Small intestine (tissue), 7 donors: Measurements from ENCODE around the gene SLCO2B1. TPM values are rescaled to one million over a fixed set of nuclear protein-coding genes. Genes with fewer than 3 reads are reported as not detected.

Source experiments
- DNase-seq, 2 donors: peaks; one replicate each; pipeline versions ENCODE4 v3.0.0 to v3.0.0-alpha.2; 2013
- FAIRE-seq: peaks from 2 replicates; lab custom pipeline; 2012; peaks lifted over from hg19 to GRCh38; lab: Jason Lieb, UNC
- H3K27ac ChIP-seq, 3 donors: one replicate each; pipeline ENCODE4 v1.5.1; 2013; ENCODE audit warnings: low read length in 2 of 3, mild to moderate bottlenecking in 2 of 3, control low read depth in 1 of 3, inconsistent platforms in 1 of 3, low read depth in 1 of 3, moderate library complexity in 1 of 3
- H3K27me3 ChIP-seq, 3 donors: one replicate each; pipeline ENCODE4 v1.6.1; 2013; ENCODE audit warnings: low read length in 3 of 3, inconsistent platforms in 1 of 3; ENCODE audit not compliant: control insufficient read depth in 3 of 3, insufficient read depth in 3 of 3
- H3K36me3 ChIP-seq, 3 donors: one replicate each; pipeline ENCODE4 v1.6.1; 2013; ENCODE audit warnings: low read length in 3 of 3, inconsistent platforms in 1 of 3, low read depth in 1 of 3, mild to moderate bottlenecking in 1 of 3, moderate library complexity in 1 of 3; ENCODE audit not compliant: control insufficient read depth in 3 of 3, insufficient read depth in 2 of 3
- H3K4me1 ChIP-seq, 3 donors: one replicate each; pipeline ENCODE4 v1.6.1; 2013; ENCODE audit warnings: low read length in 2 of 3, inconsistent platforms in 1 of 3, low read depth in 1 of 3, mild to moderate bottlenecking in 1 of 3, moderate library complexity in 1 of 3; ENCODE audit not compliant: control insufficient read depth in 3 of 3, insufficient read depth in 2 of 3
- H3K4me3 ChIP-seq, 3 donors: one replicate each; pipeline ENCODE4 v1.5.1; 2013; ENCODE audit warnings: low read length in 3 of 3, control low read depth in 1 of 3, inconsistent platforms in 1 of 3, low read depth in 1 of 3, mild to moderate bottlenecking in 1 of 3, moderate library complexity in 1 of 3
- H3K9me3 ChIP-seq, 2 donors: one replicate each; pipeline ENCODE4 v1.6.1; 2013; ENCODE audit warnings: low read depth in 1 of 2, low read length in 1 of 2; ENCODE audit not compliant: control insufficient read depth in 2 of 2, insufficient read depth in 1 of 2
- WGBS, 3 donors: extraction: QIAGEN DNeasy Blood & Tissue Kit; methylation state at CpG; one replicate each; pipeline ENCODE4 v1.1.7; 2013; 5-methylcytosine and 5-hydroxymethylcytosine counted together
- polyA plus RNA-seq, 4 donors: library from polyadenylated mRNA; stranded (reverse) in 3 of 4; unstranded in 1 of 4; fragments of 200-250 nt in 3 of 4; fragments of 120-200 nt in 1 of 4; gene quantifications; one replicate each; pipeline versions ENCODE4 v1.2.1 to v1.2.3, GENCODE V29; 2013
- donor health status: healthy with polysubstance abuse.
- donor health status: control.
- donor health status: control.
- donor health status: Bipolar disorder and iron deficiency.
- donor health status: healthy.

The SLCO2B1 gene
- polyA plus RNA-seq, 4 donors: 10.3 to 141 (median 30.6) TPM

- no peak overlapping the region for H3K4me3 ChIP-seq
- 72 to 76% (median 74%) methylated on average over 7 of the region's 7 CpGs for WGBS, 3 donors
- H3K36me3 ChIP-seq: peaks cover 0 to 95% (median 7%) of the 10 kb centered on the region in 3 donors
- DNase-seq: no peak
- H3K9me3 ChIP-seq: no peaks in the 10 kb centered on the region
- peaks cover 0 to 3% (median 0%) of the 10 kb centered on the region in 3 donors for H3K4me1 ChIP-seq
- no peaks in the 10 kb centered on the region for H3K27me3 ChIP-seq
- H3K27ac ChIP-seq: no peak overlapping the region
- no peak for FAIRE-seq
Observed at GRCh38 chr11:75195167-75195962, 44.5 kb downstream of the SLCO2B1 start.

- WGBS, 3 donors: 74 to 86% (median 81%) methylated on average over 8 of the region's 8 CpGs
- H3K4me3 ChIP-seq: no peak overlapping the region
- H3K4me1 ChIP-seq: no peaks in the 10 kb centered on the region
- no peaks in the 10 kb centered on the region for H3K9me3 ChIP-seq
- H3K36me3 ChIP-seq: peaks cover 0 to 92% (median 6%) of the 10 kb centered on the region in 3 donors
- no peak for FAIRE-seq
- no peaks in the 10 kb centered on the region for H3K27me3 ChIP-seq
- DNase-seq: no peak
- H3K27ac ChIP-seq: no peak overlapping the region
Observed at GRCh38 chr11:75196426-75196825, 45.5 kb downstream of the SLCO2B1 start.

DNA sequence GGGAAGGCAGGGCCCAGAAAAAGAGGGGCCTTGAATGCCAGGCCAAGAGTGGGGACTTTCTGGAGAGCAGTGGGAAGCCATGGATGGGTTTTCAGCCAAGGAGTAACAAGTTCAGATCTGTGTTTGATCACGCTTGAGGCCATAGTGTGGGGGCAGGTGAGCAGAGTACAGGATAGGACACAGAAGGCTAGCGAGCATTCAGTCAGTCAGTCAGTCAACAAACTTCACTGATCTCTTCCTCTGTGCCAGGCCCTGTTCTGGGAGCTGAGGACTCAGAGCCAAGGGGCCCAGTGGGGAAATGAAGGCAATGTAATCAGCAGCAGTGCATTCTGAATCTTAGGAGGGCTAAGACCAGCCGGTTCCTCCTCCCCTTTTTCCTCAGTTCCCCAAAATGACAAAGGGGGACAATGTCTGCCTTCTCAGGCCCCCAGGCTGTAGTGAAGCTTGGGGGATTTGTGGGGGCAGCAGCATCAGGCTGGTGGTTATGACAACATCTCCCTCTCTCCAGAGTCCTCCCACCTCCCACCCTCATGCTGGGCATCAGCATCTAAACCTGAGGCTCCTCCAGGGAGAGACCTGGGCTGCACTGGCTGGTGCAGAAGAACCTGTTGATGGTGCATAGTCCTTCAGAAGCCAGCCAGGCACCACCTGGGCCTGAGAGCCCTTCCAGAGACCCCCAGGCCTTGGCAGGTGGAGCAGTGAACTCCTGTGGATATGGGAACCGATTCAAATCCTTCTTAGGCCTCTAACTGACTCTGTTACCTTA is 46.8 kb downstream of the SLCO2B1 start:
- 79 to 90% (median 88%) methylated on average over 4 of the region's 4 CpGs for WGBS, 3 donors
- Histone ChIP-seq H3K4me1 (no peaks in the 10 kb centered on the region), H3K9me3 (no peaks in the 10 kb centered on the region), H3K36me3 (peaks cover 0 to 93% (median 12%) of the 10 kb centered on the region in 3 donors), H3K4me3 (no peak overlapping the region), H3K27me3 (no peaks in the 10 kb centered on the region), H3K27ac (no peak overlapping the region)
- DNase-seq: no peak
- no peak for FAIRE-seq

DNA sequence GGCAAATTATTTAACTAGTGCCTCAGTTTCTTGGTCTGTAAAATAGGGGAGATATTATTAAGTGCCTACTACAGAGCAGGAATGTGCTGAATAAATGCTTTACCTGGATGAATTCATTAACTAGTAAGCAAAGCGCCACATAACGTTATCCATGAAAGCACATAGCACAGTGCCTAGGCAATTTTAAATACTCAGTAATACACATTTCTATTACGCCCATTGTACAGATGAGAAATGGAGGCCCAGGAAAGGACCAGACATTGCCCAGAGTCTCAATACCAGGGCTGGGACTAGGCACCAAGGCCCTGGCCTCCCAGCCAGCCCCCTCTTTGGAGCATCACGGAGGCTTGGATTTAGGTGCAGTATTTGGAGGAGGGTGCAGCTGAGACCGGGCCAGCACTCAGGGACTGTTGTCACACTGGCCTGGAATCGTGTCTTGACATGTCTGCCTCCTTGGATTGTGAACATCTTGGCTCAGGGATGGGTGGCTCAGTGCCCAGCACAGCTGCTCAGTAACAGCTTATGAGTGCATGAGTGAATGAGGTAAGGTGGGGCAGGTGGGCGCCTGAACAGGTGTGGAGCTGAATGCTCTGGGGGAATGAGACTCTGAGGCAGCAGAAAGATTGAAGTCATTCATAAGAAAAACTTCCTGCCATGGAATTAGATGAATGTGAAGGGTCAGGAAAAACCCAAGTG is 47.5 kb downstream of the SLCO2B1 start:
- peaks cover 3 to 92% (median 12%) of the 10 kb centered on the region in 3 donors for H3K36me3 ChIP-seq
- H3K4me3 ChIP-seq: no peak overlapping the region
- DNase-seq (no peak), FAIRE-seq (no peak)
- WGBS, 3 donors: 79 to 85% (median 84%) methylated on average over 7 of the region's 7 CpGs
- H3K9me3 ChIP-seq: no peaks in the 10 kb centered on the region
- peaks cover 0 to 5% (median 0%) of the 10 kb centered on the region in 3 donors for H3K4me1 ChIP-seq
- H3K27me3 ChIP-seq: no peaks in the 10 kb centered on the region
- no peak overlapping the region for H3K27ac ChIP-seq

DNA sequence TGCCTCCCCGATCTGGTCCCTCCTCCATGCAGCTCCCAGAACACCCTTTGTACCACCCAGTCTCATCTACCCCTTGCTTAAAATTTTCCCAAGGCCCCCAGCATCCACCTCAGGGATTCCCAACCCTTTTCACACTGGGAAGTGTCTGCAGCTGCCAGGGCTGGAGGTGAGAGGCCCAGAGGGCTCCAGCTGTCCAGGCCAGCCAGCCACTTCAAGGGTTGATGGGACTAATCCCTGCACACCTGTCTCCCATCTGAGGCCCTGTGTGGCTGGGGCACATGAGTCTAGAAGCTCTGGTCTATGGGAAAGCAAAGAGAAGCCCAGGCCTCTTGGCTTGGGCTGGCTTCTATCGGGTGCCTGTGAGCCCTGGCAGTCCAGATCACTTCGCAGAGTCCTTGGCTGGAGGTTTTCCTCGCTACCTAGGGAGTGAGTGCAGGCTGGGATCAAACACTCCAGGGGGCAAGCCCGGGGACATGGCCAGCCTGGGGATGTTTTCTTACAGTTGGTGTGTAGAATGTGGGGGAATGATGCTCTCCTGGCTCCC is 48.6 kb downstream of the SLCO2B1 start:
- Histone ChIP-seq H3K27ac (no peak overlapping the region), H3K4me1 (peaks cover 0 to 15% (median 0%) of the 10 kb centered on the region in 3 donors), H3K36me3 (peaks cover 3 to 87% (median 12%) of the 10 kb centered on the region in 3 donors), H3K4me3 (no peak overlapping the region), H3K9me3 (no peaks in the 10 kb centered on the region), H3K27me3 (no peaks in the 10 kb centered on the region)
- FAIRE-seq: no peak
- 79 to 94% (median 92%) methylated on average over 3 to 5 of the region's 5 CpGs for WGBS, 3 donors
- no peak for DNase-seq

DNA sequence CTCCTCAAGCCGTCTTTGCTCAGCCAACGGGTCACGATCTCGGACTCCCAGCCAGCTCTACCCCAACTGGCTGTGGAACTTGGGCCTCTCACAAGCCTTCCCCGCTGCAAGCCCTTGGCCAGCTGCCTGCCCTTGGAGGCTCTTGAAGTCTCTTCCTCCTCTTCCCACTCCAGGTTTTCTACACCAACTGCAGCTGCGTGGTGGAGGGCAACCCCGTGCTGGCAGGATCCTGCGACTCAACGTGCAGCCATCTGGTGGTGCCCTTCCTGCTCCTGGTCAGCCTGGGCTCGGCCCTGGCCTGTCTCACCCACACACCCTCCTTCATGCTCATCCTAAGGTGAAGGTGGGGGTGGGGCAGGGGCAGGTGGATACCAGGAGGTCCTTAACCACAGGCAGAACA is 49.1 kb downstream of the SLCO2B1 start:
- Histone ChIP-seq H3K4me1 (peaks cover 0 to 21% (median 0%) of the 10 kb centered on the region in 3 donors), H3K27me3 (no peaks in the 10 kb centered on the region), H3K36me3 (peaks cover 3 to 86% (median 12%) of the 10 kb centered on the region in 3 donors), H3K27ac (no peak overlapping the region), H3K9me3 (no peaks in the 10 kb centered on the region), H3K4me3 (no peak overlapping the region)
- FAIRE-seq (no peak), DNase-seq (no peak)
- 65 to 83% (median 77%) methylated on average over 10 of the region's 10 CpGs for WGBS, 3 donors

- H3K27ac ChIP-seq: no peak overlapping the region
- peaks cover 3 to 81% (median 12%) of the 10 kb centered on the region in 3 donors for H3K36me3 ChIP-seq
- H3K27me3 ChIP-seq: no peaks in the 10 kb centered on the region
- FAIRE-seq: no peak
- no peaks in the 10 kb centered on the region for H3K9me3 ChIP-seq
- H3K4me1 ChIP-seq: peaks cover 0 to 26% (median 0%) of the 10 kb centered on the region in 3 donors
- WGBS, 3 donors: 81 to 88% (median 82%) methylated on average over 2 of the region's 2 CpGs
- H3K4me3 ChIP-seq: no peak overlapping the region
- DNase-seq: no peak
Observed at GRCh38 chr11:75200531-75200930, 49.6 kb downstream of the SLCO2B1 start.

DNA sequence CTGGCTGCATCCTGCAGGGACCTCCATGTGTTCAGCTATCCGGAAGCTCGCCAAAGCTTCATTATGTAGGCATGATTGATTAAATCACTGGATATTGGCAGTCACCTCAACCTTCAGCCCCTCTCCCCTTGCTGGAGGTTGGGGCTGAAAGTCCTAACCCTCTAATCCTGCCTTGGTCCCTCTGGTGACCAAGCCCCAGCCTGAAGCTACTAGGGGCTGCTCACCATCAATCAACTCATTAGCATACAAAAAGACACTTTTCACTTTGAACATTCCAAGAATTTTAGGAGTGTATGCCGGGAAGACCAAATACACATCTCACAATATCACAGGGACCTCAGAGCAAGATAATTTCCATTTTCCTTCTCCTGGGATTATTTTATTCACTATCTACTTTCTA is 50.9 kb downstream of the SLCO2B1 start:
- FAIRE-seq: no peak
- peaks cover 0 to 30% (median 0%) of the 10 kb centered on the region in 3 donors for H3K4me1 ChIP-seq
- WGBS, 3 donors: 75 to 96% (median 84%) methylated on average over 3 of the region's 3 CpGs

More for the DNA sequence above, 50.9 kb downstream of the SLCO2B1 start:
- Histone ChIP-seq H3K27me3 (no peaks in the 10 kb centered on the region), H3K27ac (no peak overlapping the region), H3K36me3 (peaks cover 3 to 69% (median 12%) of the 10 kb centered on the region in 3 donors), H3K9me3 (no peaks in the 10 kb centered on the region), H3K4me3 (no peak overlapping the region)
- DNase-seq: no peak
